ENCODE data around the gene ODAD3.
"Not testable (repeated sequence)": the region's sequence is repeated elsewhere in the genome, so short reads cannot be mapped to it uniquely, and the experiment has no call there.

The ODAD3 gene

DNA sequence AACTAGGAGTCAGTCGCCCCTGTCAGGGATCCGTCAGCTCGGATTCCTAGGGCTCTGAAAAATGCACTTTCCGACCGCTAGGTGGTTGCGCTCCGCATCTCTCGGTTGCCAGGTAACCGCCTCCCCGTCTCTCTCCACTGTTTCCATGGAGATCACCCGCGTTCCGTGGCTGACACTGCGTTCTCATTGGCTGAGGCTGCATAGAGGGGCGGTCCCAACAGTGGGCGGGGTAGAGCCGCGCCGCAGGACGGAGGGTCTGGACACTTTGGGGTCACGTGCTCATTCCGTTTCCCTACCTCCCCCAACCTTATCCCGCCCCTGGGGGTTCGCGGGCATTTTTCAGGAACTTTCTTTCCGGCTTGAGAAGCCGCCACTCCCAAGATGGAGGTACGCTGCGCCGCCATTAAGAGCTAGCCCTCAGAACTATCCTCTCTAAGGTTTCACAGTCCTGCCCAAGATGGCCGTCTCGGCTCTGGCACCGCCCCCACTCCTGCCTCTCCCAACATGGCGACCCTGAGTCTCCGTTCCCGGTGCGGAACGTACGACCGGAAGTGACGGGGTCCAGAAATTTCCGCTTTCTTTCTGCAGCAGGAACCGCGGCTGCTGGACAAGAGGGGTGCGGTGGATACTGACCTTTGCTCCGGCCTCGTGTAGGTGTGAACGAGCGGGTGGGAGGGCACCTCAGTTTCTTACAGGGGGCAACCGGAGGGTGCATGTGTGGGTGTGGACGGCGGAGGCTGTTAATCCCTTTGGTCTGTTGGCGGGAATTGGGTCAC lies at the start of gene ODAD3, which contains the start of gene PRKCSH:
TSS of gene ODAD3 (minus strand) at position 65 of the 776 bp plus-strand sequence. CDS start 105 bp downstream, outside the sequence.
TSS of gene PRKCSH (plus strand) at position 579 of the 776 bp plus-strand sequence. CDS start 483 bp downstream, outside the sequence.
- peak; percentile 99 for DNase-seq

DNA sequence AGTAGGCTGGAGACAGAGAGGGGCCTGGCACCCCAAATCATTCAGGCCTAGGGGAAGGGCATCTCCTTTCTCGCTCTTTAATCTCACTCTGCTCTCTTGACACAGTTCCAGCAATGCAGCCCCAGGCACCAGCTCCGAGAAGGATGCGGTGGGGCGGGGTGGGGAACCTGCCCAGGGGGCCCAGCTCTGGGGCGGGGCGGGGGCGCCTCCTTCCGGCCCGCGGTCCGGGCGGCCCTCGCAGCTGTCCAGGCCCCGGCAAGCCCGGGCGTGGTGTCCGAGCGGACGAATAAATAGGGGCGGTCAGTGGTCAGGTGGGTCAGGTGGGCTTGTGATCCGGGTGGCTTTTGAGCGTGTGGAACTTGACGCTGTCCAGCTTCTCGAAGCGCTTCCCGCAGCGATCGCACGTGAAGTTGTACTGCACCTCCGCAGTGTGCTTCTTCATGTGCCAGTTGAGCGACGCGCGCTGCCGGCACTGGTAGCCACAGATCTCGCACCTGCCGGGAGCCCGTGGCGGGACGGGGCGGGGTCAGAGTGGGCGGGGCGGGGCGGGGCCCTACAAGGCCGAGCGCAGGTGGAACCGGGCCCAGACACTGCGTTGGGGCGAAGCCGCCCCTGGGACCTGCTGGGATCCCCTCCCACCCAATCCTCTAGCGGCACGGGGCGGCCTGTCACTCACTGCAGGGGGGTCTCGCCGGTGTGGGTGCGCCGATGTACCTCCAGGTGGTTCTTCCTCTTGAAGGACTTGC lies 48.6 kb upstream of the ODAD3 start:
- no peak for DNase-seq

DNA sequence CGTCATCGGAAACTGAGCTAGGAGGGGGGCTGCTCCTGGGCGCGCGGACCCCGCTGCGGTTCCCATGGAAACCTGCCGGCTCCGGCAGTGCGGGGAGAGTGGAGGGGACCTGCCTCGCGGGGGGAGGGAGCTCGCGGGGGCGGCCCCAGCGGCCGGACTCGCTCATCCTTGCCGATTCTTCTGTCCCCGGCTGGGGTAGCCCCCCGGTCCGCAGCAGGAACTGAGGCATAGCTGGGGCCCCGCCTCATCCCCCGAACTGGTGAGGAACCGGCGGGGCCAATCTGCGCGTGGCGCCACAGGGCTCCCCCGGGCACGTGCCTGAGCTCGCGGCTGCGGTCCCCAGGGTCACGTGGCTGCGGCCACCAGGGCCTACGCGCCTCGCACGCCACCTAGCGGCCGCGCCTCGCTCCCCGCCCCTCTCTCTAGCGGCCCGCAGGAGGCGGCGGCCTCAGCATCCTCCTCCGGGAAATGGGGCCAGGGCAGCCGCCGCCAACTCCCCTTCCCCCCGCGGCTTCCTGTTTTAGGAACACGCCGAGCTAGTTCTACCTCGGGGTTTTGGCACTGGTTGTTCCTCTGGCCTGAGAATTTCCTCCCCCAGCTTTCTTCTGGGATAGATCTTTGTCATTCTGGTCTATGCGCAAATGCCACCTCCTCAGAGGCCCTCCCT lies 47.6 kb upstream of the ODAD3 start:
- no peak for DNase-seq

DNA sequence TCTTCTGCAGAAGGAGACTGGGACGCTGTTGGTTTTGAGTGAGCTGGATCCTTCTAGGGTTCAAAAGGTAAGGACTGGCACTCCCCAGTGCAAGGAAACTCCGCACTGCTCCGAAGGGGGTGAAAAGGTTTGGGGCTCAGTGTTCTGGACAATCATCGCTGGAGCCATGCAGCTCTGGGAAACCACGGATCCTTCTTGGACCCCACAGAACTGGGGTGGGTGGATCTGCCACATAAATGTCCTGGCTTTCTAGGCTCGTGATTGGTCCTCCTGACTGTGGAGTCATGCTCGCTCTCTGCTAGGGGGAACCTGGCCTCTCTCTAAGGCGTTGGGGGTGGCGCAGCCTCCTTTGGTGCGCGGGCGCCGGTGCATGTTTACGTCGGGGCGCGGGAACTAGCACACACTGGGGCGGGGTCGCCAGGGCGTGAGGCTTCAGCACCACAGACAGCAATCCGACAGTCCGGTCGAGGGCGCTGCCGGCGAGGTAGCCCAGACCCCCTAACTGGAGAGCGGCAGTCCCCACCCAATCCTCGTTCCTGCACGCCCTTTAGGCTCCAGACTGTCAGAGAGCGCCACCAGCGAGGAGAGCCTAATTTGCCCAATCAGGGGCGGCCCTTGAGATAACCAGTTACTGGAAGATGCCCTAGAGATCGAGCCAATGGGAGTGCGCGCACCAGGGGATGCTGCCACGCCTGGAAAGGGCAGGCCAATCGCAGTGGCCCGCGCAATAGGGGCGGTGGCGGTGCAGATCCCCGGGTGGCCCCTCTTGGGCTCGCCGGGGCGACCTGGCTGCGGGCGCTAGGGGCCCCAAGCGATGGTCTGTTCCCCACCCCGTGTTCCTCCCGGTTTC lies 46.8 kb upstream of the ODAD3 start:
- no peak for DNase-seq

DNA sequence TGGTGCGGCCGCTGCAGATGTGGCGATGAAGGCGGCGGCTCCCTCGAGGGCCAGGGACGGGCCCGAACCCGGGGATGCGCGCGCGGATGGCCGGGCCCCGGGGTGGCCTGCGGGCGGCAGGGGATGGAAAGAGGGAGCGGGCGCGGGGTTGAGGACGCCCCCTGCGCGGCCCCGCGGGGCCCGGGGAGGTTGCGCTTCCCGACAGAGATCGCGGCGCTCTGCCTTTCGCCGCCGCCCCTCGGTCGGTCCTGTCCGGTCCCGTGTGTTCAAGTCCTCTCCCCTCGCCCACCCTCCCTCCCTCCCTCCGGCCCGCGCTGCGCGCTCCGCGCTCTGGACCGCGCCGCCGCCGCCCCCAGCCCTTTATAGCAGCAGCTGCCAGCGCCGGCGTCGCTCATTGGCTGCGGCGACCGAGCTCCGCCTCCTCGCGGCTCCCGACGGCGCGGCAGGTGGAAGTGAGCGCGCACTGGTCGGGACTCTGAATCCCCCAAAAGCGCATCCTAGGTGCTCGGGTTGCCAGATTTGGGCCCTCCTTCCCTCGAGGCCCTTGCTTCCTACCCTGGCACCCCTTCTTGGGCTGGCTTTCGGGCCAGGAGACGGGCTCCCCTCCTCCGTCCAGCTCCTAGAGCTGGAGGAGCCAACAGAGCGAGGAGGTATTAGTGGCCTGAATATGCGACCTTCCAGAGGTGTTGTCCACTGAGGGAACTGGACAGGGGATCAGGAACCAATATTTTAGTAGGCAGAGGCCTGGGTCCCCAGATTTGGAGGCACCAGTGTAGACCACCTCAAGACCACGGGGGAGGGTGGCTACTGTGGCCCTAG lies 46.0 kb upstream of the ODAD3 start, which contains the start of gene ELAVL3:
TSS of gene ELAVL3 (minus strand) at position 332 of the 819 bp plus-strand sequence. CDS start 438 bp downstream, outside the sequence.
- DNase-seq = no peak

DNA sequence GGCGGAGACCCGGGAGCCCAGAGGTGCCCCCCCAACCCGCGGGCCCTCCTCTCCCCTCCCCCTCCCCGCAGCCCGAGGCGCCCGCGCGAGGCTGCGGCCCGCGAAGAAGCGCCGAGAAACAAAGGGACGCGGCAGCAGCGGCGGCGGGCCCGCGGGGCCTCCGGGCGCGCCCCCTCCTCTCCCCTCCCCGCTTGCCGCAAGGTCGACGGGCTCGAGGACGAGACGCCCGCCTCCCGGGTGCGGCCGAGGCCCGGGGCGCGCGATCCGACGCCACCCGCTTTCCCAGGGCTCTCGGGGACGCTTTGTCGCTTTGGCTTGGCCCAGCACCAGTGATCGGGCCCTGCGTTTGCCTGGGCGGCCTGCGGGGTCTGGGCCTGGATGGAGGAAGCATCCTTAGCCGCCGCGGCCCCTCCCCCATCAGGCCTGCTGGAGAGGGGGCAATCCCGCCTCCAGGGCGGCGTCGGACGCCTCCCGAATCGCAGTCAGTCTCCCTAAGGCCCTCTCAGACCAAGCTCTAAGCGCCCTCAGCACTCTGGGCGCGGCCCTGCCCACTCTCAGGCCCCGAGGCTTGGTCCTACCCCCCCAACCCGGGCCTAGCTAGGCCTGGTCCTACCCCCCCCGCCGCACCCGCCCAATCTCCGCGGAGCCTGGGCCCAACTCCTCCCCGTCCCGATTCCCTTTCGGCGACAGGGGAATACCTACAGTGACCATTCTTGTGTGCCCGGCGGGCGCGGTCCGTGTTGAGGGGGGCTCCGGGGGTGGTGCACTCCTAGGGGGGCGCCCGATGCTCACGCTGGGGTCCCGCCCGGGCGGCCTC lies 45.2 kb upstream of the ODAD3 start:
- DNase-seq = no peak

DNA sequence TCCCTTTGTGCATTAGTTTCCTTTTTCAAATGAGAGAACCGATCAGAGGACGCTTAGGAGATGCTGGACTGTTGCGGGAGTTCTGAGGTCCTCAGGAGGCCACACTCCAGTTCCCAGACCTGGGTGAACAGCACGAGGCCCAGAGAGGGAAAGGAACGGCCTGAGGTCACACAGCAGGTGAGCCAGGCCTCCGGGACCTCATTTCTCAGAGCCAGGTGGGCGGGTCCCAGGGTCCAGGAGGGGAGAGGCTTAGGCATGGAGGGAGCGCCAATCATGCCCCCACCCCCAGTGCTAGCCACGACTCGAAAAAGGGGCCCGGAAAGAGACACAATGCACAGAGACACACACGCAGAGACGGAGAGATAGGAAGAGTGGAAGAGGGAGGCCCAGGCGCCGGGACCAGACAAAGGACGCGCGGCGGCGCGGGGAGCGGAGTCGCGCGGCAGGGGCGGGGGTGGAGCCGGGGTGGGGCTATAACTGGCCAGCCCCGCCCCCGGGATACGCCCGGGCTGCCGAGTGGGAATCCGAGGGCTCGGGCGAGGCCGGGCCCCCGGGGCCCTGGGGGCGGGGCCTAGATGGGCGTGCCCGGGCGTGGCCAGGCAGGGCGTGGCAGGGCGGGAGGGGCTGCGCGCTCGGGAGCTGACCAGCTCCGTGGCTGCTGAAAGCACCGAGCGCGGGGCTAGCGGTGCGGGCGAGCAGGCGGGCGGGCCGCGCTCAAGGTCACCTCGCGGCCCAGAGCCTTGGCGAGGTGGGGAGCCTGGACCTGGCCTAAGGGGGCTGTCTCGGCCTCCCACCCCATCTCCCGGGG lies 44.4 kb upstream of the ODAD3 start:
- DNase-seq = no peak

DNA sequence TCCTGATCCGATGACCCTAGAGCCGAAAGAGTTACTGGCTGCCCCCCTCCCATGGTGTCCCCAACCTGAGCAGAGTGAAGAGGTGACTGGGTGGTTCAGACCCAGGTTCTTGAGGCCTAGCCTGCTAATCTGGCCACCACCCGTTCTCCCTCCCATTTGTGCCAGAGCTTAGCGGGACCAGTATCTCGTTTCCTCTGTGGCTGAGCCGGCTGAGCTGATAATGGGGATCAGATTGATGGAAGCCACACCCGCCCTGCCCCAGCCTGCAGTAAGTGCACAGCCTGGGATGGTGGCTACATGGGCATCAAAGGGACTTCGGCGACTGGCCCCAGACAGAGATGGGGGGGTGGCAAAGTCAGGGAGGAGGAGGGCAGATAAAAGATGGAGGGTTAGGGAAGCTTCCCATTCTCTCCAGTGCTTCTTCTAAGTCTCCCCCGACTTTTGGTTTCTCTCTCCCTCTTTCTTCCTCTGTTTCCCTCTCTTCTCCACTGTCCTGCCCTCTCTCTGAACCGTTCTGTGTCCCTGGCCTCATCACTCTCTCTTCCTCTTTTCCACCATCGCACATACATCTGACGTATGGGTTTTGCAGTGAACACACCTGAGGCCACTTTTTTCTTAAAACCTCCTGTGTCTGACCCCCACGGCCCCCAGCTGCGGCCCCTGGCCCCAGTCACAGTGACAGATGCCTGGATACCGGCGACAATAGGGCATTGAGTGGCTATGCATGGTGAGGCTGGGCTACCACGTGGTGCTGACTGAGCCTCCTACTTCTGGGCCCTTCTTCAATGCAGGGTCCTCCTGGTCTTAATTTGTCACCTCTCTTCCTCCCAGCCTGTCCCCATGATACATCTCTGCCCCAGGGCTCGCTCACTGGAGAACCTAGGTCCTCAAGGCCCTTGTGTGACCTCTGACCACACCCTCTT lies 43.5 kb upstream of the ODAD3 start:
- no peak for DNase-seq

DNA sequence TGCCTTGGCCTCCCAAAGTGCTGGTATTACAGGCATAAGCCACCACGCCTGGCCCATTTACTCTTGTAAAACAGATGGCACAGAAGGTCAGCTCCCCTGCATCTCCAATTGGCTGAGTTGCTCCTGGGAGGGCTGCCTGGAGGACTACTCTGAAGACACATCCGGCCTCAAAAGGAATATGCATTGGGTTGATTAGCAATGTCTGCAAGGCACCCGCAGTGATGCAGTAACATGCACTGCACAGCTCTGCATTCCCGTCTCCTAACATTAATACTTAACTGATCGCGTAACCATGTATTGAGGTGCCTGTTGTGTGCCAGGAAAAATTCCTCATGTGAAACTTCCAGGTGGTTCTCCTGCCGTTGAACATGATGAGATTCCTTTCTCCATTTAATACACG lies 40.9 kb upstream of the ODAD3 start:
- DNase-seq = no peak

DNA sequence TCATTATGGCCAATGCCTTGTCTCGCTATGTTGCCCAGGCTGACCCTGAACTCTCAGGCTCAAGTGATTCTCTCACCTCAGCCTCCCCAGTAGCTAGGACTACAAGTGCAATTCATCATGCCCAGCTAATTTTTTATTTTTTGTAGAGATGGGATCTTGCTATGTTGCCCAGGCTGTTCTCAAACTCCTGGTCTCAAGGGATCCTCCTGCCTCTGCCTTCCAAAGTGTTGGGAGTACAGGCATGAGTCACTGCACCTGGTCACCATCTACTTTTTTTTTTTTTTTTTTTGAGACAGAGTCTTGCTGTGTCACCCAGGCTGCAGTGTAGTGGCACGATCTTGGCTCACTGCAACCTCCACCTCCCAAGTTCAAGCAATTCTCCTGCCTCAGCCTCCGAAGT lies 40.4 kb upstream of the ODAD3 start:
- not testable (repeated sequence) for DNase-seq

DNA sequence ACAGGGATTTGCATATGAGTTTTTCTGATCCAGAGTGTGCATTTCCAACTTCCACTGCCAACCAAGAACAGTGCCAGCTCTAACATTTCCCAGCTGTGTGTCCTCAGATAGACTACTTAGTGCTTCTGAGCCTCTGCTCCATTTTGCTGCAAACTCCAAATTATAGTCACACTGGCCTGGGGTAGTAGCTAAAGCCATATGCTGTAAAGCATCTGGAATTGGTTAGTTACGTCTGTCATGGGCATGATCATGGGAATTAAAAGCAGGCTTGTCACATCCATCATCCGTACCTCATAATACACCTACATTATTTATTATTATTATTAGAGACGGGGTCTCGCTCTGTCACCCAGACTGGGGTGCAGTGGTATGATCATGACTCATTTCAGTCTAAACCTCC lies 38.8 kb upstream of the ODAD3 start:
- no peak for DNase-seq

DNA sequence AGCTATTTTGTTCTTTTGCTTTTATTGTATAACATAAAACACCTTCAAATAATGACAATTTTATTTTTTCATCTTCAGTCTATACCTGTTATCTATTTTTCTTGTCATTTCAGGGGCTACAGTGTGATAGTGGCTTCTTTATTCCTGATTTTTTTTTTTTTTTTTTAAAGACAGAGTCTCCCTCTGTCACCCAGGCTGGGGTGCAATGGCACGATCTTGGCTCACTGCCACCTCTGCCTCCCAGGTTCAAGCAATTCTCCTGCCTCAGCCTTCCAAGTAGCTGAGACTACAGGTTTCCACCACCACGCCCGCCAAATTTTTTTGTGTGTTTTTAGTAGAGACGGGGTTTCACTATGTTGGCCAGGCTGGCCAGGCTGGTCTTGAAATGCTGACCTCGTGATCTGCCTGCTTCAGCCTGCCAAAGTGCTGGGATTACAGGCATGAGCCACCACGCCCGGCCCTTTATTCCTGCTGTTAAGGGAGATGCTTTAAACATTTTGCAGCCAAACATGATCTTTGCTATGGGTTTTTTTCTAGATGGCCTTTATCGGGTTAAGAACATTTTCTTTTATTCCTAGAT lies 33.4 kb upstream of the ODAD3 start:
- not testable (repeated sequence) for DNase-seq

DNA sequence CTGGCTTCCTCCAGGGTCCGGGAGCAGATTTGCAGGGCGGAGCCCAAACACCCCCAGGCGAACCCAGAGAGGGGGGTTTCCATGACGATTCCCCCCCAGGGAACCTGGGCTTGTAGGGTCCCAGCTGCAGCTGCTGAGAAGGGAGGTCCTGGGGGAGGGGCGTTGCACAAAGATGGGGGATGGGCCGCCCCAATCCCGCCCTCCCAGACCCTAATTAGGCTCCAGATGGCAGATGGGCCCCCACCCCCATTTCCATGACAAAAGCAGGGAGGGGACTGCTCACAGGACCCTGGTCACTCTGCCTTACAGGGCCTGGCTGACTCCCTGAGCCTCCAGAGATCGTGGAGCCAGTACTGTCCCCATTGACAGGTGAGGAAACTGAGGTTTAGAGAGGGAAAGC lies 30.7 kb upstream of the ODAD3 start:
- DNase-seq = no peak

DNA sequence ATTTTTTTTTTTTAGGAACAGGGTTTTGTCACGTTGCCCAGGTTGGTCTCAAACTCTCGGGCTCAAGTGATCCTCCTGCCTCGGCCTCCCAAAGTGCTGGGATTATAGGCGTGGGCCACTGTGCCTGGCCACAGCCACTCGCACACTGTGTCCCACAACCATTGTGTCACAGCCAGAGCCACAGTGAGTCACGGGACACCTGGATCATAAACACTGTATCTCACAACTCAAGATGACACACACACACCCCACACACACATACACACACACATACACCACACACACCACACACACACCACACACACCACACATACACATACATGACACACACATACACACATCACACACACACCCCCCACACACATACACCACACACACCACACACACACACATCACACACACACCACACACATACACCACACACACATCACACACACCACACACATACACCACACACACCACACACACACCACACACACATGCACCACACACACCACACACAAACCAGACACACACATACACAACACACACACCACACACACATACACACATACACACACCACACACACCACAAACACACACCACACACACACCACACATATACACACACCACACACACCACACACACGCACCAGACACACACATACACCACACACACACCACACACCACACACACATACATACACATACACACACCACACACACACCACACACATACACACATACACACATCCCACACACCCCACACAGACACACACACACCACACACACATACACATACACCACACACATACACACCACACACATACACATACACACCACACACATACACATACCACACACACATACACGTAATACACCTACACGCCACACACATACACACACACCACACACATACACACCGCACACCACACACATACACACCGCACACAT lies 29.7 kb upstream of the ODAD3 start:
- no peak for DNase-seq

DNA sequence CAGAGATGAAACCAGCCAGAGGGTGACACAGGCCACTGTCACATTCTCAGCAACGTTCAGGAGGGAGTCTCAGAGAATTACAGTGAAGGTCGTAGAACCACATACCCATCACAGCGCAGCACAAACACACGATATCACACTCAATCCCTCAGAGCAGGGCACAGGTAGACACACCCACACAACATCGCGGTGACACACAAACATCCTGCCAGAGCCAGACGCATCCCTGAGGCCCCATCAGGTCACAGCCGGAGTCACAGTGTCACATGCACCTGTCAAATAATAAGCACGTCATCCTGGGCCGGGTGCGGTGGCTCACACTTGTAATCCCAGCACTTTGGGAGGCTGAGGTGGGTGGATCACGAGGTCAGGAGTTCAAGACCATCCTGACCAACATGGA lies 28.5 kb upstream of the ODAD3 start:
- no peak for DNase-seq

DNA sequence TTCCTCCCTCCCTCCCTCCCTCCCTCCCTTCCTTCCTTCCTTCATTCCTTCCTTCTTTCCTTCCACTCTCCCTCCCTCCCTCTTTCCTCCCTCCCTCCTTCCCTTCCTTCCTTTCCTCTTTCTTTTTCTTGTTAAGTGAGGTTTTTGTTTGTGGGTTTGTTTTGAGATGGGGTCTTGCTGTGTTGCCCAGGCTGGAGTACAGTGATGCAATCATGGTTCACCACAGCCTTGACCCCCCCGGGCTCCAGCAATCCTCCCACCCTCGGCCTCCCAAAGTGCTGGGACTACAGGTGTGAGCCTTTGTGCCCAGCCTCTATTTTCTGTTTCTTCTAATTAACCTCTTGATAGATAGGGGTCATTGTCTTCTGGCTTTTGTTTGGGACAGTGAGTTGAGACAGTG lies 26.5 kb upstream of the ODAD3 start:
- DNase-seq = no peak

DNA sequence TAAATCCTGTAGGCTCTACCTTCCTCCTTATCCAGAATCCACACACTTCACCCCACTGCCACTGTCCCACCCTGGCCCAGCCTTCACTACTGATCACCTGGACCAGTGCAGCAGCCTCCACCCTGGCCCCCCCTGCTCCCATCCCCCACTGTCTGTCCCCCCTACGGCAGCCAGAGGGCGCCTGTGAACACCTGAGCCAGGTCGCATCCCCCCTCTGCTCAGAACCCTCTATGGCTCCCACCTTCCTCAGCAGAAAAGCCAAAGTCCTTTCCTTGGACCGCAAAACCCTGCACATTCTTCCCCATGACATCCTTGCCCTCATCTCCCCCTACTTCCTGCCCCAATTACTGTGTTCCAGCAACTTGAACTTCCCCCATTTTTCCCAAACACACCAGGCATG lies 25.3 kb upstream of the ODAD3 start:
- no peak for DNase-seq
